GM12878 (cell line): Measurements from ENCODE around the gene SEPTIN10.

Experiments used
- E2F4 ChIP-seq: IDR thresholded peaks from 2 replicates; pipeline ENCODE4 v1.6.1; 2012; ENCODE audit warnings: low read depth, low read length, improper control_type of control experiment
- KDM1A ChIP-seq: fragments of 200-600 bp; sonication (generic); IDR thresholded peaks from 2 replicates; pipeline ENCODE4 v1.6.1; 2016; ENCODE audit warnings: borderline replicate concordance
- TAF1 ChIP-seq: IDR thresholded peaks from 2 replicates; pipeline ENCODE4 v1.6.1; 2011; ENCODE audit warnings: mild to moderate bottlenecking, low read depth, low read length, borderline replicate concordance
- ZNF622 ChIP-seq: fragments of 450-650 bp; IDR thresholded peaks from 2 replicates; pipeline ENCODE4 v1.6.1; 2017; ENCODE audit warnings: mild to moderate bottlenecking, inconsistent platforms

GRCh38 chr2:109493176-109493935 lies 120.4 kb downstream of the SEPTIN10 start:
- TF ChIP-seq KDM1A: no peak
- no peak for TF ChIP-seq TAF1
- TF ChIP-seq ZNF622: no peak
- no peak for TF ChIP-seq E2F4
